ENCODE measurements around the gene CXCL11. TPM values are rescaled to one million over a fixed set of nuclear protein-coding genes. Genes with fewer than 3 reads are reported as not detected.

CXCL11 gene
- total RNA-seq, 1 donor: not detected

DNA sequence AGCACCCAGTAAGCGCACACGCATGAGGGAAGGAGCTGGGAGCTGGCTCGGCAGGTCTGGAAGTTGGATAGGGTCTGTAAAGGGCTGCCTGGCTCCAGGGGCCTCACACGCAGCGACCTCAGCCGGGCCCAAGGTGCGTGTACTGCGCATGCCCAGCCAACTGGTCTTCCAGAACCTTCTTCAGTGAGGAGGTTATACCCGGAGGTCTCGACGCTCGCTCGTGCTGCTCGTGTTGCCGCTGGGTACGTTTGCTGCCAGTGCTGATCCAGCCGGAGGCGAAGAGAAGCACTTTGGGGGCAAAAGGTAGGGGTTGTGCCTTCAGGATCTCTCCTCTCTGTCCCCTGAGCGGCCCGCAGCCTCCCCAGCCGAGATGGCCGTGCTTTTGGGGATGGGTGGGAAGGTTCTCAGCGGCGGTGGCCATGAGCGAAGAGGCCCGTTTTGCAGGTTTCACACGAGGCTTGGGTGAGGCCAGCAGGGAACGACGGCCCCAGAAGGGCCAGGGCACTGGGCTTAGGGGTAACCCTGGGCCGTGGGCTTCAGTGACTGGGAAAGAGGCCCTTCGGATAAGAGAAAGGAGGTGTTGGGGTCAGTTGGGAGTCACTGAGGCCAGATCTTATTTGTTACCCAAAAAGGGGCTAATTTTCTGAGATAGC is 24.7 kb downstream of the CXCL11 start:
- no peak overlapping the region for H3K4me3 ChIP-seq (ENCODE audit: low read depth, low read length)
- no peak for DNase-seq (ENCODE audit: low read depth)
- no peak for TF ChIP-seq CTCF (IDR thresholded peaks at IDR 0.05; ENCODE audit: insufficient read depth, low read depth, low read length)

GRCh38 chr4:76010576-76010975 is 25.3 kb downstream of the CXCL11 start:
- DNase-seq (ENCODE audit: low read depth): no peak
- no peak overlapping the region for H3K4me3 ChIP-seq (ENCODE audit: low read depth, low read length)
- TF ChIP-seq CTCF (IDR thresholded peaks at IDR 0.05; ENCODE audit: insufficient read depth, low read depth, low read length): no peak

- DNase-seq (ENCODE audit: low read depth): no peak
- no peak overlapping the region for H3K4me3 ChIP-seq (ENCODE audit: low read depth, low read length)
- TF ChIP-seq CTCF (IDR thresholded peaks at IDR 0.05; ENCODE audit: insufficient read depth, low read depth, low read length): no peak
Observed at GRCh38 chr4:76009311-76009710, 26.6 kb downstream of the CXCL11 start.

- TF ChIP-seq CTCF (IDR thresholded peaks at IDR 0.05; ENCODE audit: insufficient read depth, low read depth, low read length): no peak
- no peak within 1 kb of the TSS for H3K4me3 ChIP-seq (ENCODE audit: low read depth, low read length)
- DNase-seq (ENCODE audit: low read depth): no peak
Observed at GRCh38 chr4:76007089-76007862, 28.6 kb downstream of the CXCL11 start, which contains the start of gene CXCL9. TSS of gene CXCL9 (minus strand) at chr4:76007509. CDS start at chr4:76007449, 60 bp downstream.

DNA sequence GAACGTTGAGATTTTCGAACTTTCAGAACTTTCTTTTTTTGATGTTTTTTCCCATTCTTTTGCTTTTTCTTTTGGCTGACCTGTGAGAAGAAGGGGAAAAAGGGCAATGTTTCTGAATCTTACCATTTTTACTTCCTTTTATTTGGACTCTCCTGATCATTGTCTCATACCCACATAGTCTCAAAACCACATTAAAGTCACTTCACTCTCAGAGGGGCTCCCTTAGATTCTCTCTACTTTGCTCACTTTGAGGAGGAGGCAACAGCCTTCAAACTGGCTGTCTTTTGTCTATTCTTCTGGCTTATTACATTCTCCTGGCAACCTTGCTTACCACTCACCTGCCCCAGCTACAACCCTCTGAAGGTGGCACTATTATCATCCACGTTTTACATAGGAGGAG is 32.2 kb downstream of the CXCL11 start:
- H3K4me3 ChIP-seq (ENCODE audit: low read depth, low read length): no peak overlapping the region
- TF ChIP-seq CTCF (IDR thresholded peaks at IDR 0.05; ENCODE audit: insufficient read depth, low read depth, low read length): no peak
- DNase-seq (ENCODE audit: low read depth): no peak

GRCh38 chr4:76003035-76003434 is 32.8 kb downstream of the CXCL11 start:
- DNase-seq (ENCODE audit: low read depth): no peak
- no peak overlapping the region for H3K4me3 ChIP-seq (ENCODE audit: low read depth, low read length)
- TF ChIP-seq CTCF (IDR thresholded peaks at IDR 0.05; ENCODE audit: insufficient read depth, low read depth, low read length): no peak
